Endodermal cell (in vitro differentiated cells): Measurements from ENCODE around the gene BTBD16. TPM values are rescaled to one million over a fixed set of nuclear protein-coding genes. Genes with fewer than 3 reads are reported as not detected.

Experiments used
- DNase-seq: peaks from one replicate; pipeline ENCODE4 v3.0.0-alpha.2; 2017
- H3K27ac ChIP-seq: 2 replicates; pipeline ENCODE4 v1.5.1; 2013; ENCODE audit warnings: mild to moderate bottlenecking, low read depth, low read length, moderate library complexity
- H3K27me3 ChIP-seq: 2 replicates; pipeline ENCODE4 v1.6.1; 2013; ENCODE audit warnings: mild to moderate bottlenecking, low read length, moderate library complexity; ENCODE audit not compliant: insufficient read depth, control insufficient read depth, poor library complexity, severe bottlenecking
- H3K36me3 ChIP-seq: 2 replicates; pipeline ENCODE4 v1.7.0; 2013; ENCODE audit warnings: mild to moderate bottlenecking, low read length, moderate library complexity; ENCODE audit not compliant: control insufficient read depth, insufficient read depth
- H3K4me1 ChIP-seq: one replicate; pipeline ENCODE4 v1.7.0; 2013; ENCODE audit warnings: low read length; ENCODE audit not compliant: control insufficient read depth, insufficient read depth
- H3K4me3 ChIP-seq: 2 replicates; pipeline ENCODE4 v1.5.1; 2013; ENCODE audit warnings: mild to moderate bottlenecking, low read length, moderate library complexity
- H3K9ac ChIP-seq: 2 replicates; pipeline ENCODE4 v1.6.1; 2013; ENCODE audit warnings: mild to moderate bottlenecking, low read length, moderate library complexity; ENCODE audit not compliant: poor library complexity, severe bottlenecking; ENCODE audit errors: extremely low read depth
- H3K9me3 ChIP-seq: 2 replicates; pipeline ENCODE4 v1.6.1; 2013; ENCODE audit warnings: mild to moderate bottlenecking, low read length, moderate library complexity; ENCODE audit not compliant: control insufficient read depth
- H3K27ac Mint-ChIP-seq: 2 replicates; pipeline ENCODE4 v1.8.0; 2020; ENCODE audit warnings: mixed read lengths
- H3K27me3 Mint-ChIP-seq: 2 replicates; pipeline ENCODE4 v1.8.0; 2021; ENCODE audit warnings: mild to moderate bottlenecking, mixed read lengths; ENCODE audit not compliant: insufficient read depth
- H3K36me3 Mint-ChIP-seq: 2 replicates; pipeline ENCODE4 v1.8.0; 2020; ENCODE audit warnings: low read depth, mixed read lengths
- H3K4me1 Mint-ChIP-seq: 2 replicates; pipeline ENCODE4 v1.8.0; 2020; ENCODE audit warnings: mixed read lengths
- H3K4me3 Mint-ChIP-seq: 2 replicates; pipeline ENCODE4 v1.8.0; 2020; ENCODE audit warnings: mild to moderate bottlenecking, moderate library complexity, mixed read lengths
- H3K9me3 Mint-ChIP-seq: 2 replicates; pipeline ENCODE4 v1.8.0; 2020; ENCODE audit warnings: mild to moderate bottlenecking, mixed read lengths
- CTCF ChIP-seq: fragments of 200-600 bp; sonication (generic); conservative IDR thresholded peaks from 2 replicates; pipeline ENCODE4 v1.5.0; 2021; ENCODE audit warnings: antibody characterized with exemption, mild to moderate bottlenecking
- WGBS, 2 experiments: methylation state at CpG; one replicate each; pipeline versions ENCODE4 v1.1.5 to v1.1.7; 2013; ENCODE audit warnings: missing lambda C conversion rate in 2 of 2, mixed read lengths in 1 of 2; ENCODE audit not compliant: insufficient coverage in 1 of 2, insufficient read length in 1 of 2; 5-methylcytosine and 5-hydroxymethylcytosine counted together
- total RNA-seq, 2 donors: library from RNA; stranded (reverse); fragmentation: NEBNext Ultra II Directional in 1 of 2; extraction: Animal tissue kit (Norgen Biotek cat#: 25700) in 1 of 2; gene quantifications; 2 replicates in 1 of 2; 3 replicates in 1 of 2; pipeline ENCODE4 v1.2.1, GENCODE V29; 2021

BTBD16 gene
- total RNA-seq, 2 donors from 2014 or later = not detected

DNA sequence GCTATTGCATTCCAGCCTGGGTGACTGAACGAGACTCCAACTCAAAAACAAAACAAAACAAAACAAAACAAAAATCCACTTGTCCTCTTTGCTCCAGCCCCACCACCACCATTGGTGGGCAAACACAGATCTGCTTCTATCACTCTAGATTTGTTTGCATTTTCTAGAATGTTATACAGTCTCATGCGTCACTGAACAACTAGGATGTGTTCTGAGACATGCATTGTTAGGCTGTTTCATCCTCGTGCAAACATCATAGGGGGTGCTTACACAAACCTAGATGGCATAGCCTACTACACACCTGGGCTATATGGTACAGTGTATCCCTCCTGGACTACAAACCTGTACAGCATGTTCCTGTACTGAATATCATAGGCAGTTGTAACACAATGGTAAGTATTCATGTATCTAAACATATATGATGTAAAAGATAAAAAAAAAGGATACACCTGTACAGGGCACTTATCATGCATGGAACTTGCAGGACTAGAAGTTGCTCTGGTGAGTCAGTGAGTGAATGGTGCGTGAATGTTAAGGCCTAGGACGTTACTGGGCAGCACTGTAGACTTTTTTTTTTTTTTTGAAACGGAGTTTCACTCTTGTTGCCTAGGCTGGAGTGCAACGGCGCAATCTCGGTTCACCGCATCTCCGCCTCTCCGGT lies 45.3 kb downstream of the BTBD16 start:
- no peaks in the 10 kb centered on the region for H3K4me1 ChIP-seq
- H3K9ac ChIP-seq = no peak overlapping the region
- Mint-ChIP-seq H3K9me3 (peaks cover 4% of the 10 kb centered on the region), H3K27me3 (no peaks in the 10 kb centered on the region), H3K36me3 (no peaks in the 10 kb centered on the region), H3K27ac (no peak overlapping the region), H3K4me1 (peaks cover 2% of the 10 kb centered on the region), H3K4me3 (no peak overlapping the region)
- no peak for DNase-seq
- H3K4me3 ChIP-seq = no peak overlapping the region
- no peaks in the 10 kb centered on the region for H3K36me3 ChIP-seq
- H3K27ac ChIP-seq = no peak overlapping the region
- 96 to 97% methylated on average over 10 to 12 of the region's 12 CpGs for WGBS, 2 experiments
- no peak for TF ChIP-seq CTCF
- no peaks in the 10 kb centered on the region for H3K9me3 ChIP-seq
- H3K27me3 ChIP-seq = no peaks in the 10 kb centered on the region

- no peak for TF ChIP-seq CTCF
- H3K4me1 Mint-ChIP-seq = peaks cover 6% of the 10 kb centered on the region
- H3K9me3 Mint-ChIP-seq = peaks cover 4% of the 10 kb centered on the region
- Histone ChIP-seq H3K27ac (no peak overlapping the region), H3K4me3 (no peak overlapping the region), H3K36me3 (no peaks in the 10 kb centered on the region), H3K4me1 (no peaks in the 10 kb centered on the region), H3K9ac (no peak overlapping the region), H3K27me3 (no peaks in the 10 kb centered on the region), H3K9me3 (no peaks in the 10 kb centered on the region)
- H3K27ac Mint-ChIP-seq = no peak overlapping the region
- WGBS, 2 experiments = 69% methylated on average over 2 of the region's 4 CpGs; no CpG with 5 or more reads in 1 of the 2 experiments
- H3K4me3 Mint-ChIP-seq = no peak overlapping the region
- no peak for DNase-seq
- no peaks in the 10 kb centered on the region for H3K36me3 Mint-ChIP-seq
- no peaks in the 10 kb centered on the region for H3K27me3 Mint-ChIP-seq
Measured at GRCh38 chr10:122321960-122322359, 50.9 kb downstream of the BTBD16 start.

DNA sequence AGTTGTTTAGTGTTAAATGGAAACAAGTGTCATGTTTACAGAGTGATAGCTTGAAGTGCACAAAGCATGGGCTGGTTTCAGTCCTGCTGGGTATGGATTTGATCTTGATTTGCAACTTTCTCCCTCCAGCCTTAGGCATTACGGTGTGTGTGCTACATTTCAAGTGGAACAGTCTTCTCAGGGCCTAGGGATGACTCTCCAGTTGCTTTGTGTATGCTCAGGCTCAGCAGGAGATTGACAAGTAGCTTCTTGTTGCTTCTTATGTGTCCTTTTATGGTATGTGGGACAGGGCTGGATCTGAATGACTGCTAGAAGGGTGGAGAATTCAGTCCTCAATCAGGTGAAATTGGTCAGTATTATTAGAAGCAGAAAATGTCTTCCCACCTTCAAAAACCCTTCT lies 52.1 kb downstream of the BTBD16 start:
- no peaks in the 10 kb centered on the region for H3K9me3 ChIP-seq
- H3K27ac Mint-ChIP-seq = no peak overlapping the region
- no peaks in the 10 kb centered on the region for H3K27me3 ChIP-seq
- TF ChIP-seq CTCF = no peak
- no peaks in the 10 kb centered on the region for H3K4me1 ChIP-seq
- H3K4me3 Mint-ChIP-seq = no peak overlapping the region
- H3K27me3 Mint-ChIP-seq = no peaks in the 10 kb centered on the region
- WGBS, 2 experiments = 86% methylated on average over 1 of the region's 1 CpG; no CpG with 5 or more reads in 1 of the 2 experiments
- H3K4me3 ChIP-seq = no peak overlapping the region
- no peak overlapping the region for H3K9ac ChIP-seq
- no peaks in the 10 kb centered on the region for H3K36me3 ChIP-seq
- no peak for DNase-seq
- H3K27ac ChIP-seq = no peak overlapping the region
- peaks cover 4% of the 10 kb centered on the region for H3K9me3 Mint-ChIP-seq
- peaks cover 6% of the 10 kb centered on the region for H3K4me1 Mint-ChIP-seq
- no peaks in the 10 kb centered on the region for H3K36me3 Mint-ChIP-seq
